Lung (tissue), 12 donors: Measurements from ENCODE around the gene TMSB10. TPM values are rescaled to one million over a fixed set of nuclear protein-coding genes. Genes with fewer than 3 reads are reported as not detected.
A peak's percentile ranks its signal among the peaks of the same experiment; 100 is the strongest.

Source experiments
- ATAC-seq: fragments of 200-7000 bp; cut with Tn5 transposase; one replicate; pipeline ENCODE4 v1.9.1; 2020; ENCODE audit warnings: moderate number of reproducible peaks; ENCODE audit not compliant: insufficient read depth, low FRiP score
- DNase-seq, 3 donors: peaks; one replicate each; pipeline ENCODE4 v3.0.0-alpha.2; 2013 to 2017
- H3K27ac ChIP-seq, 2 donors: one replicate each; pipeline ENCODE4 v1.5.1; 2013; ENCODE audit warnings: mild to moderate bottlenecking in 2 of 2, moderate library complexity in 2 of 2, control low read depth in 1 of 2, inconsistent platforms in 1 of 2, low read depth in 1 of 2, low read length in 1 of 2
- H3K27me3 ChIP-seq, 3 donors: one replicate each; pipeline ENCODE4 v1.5.1; 2013; ENCODE audit warnings: low read length in 2 of 3; ENCODE audit not compliant: control insufficient read depth in 3 of 3, insufficient read depth in 3 of 3
- H3K36me3 ChIP-seq, 4 donors: one replicate each; pipeline ENCODE4 v1.5.1; 2013; ENCODE audit warnings: low read length in 4 of 4, mild to moderate bottlenecking in 1 of 4, moderate library complexity in 1 of 4; ENCODE audit not compliant: control insufficient read depth in 4 of 4, insufficient read depth in 4 of 4
- H3K4me1 ChIP-seq, 5 donors: one replicate each; pipeline ENCODE4 v1.5.1; 2013; ENCODE audit warnings: low read length in 5 of 5, mild to moderate bottlenecking in 2 of 5, moderate library complexity in 1 of 5; ENCODE audit not compliant: control insufficient read depth in 5 of 5, insufficient read depth in 5 of 5
- H3K4me3 ChIP-seq: one replicate; pipeline ENCODE4 v1.5.1; 2013; ENCODE audit warnings: mild to moderate bottlenecking, control low read depth, moderate library complexity
- H3K9ac ChIP-seq, 2 donors: one replicate each; pipeline ENCODE4 v1.5.1; 2013; ENCODE audit warnings: low read length in 2 of 2, control low read depth in 1 of 2; ENCODE audit not compliant: insufficient read depth in 1 of 2
- H3K9me3 ChIP-seq, 4 donors: one replicate each; pipeline ENCODE4 v1.5.1; 2013; ENCODE audit warnings: low read length in 3 of 4, mild to moderate bottlenecking in 1 of 4, moderate library complexity in 1 of 4; ENCODE audit not compliant: control insufficient read depth in 4 of 4, insufficient read depth in 3 of 4
- CTCF ChIP-seq: IDR thresholded peaks from 2 replicates; pipeline ENCODE4 v1.5.1; 2012; ENCODE audit warnings: mild to moderate bottlenecking; ENCODE audit errors: control extremely low read depth, extremely low read depth
- WGBS, 2 donors: extraction: QIAGEN DNeasy Blood & Tissue Kit; methylation state at CpG; one replicate each; pipeline ENCODE4 v1.1.7; 2013; 5-methylcytosine and 5-hydroxymethylcytosine counted together
- polyA plus RNA-seq, 2 donors: library from polyadenylated mRNA; stranded (reverse); fragments of 200-250 nt; gene quantifications; one replicate each; pipeline ENCODE4 v1.2.1, GENCODE V29; 2013
- total RNA-seq, 2 donors: library from RNA; depleted of rRNA in 1 of 2; stranded (reverse); fragments of >200 nt in 1 of 2; gene quantifications; one replicate each; pipeline ENCODE4 v1.2.1, GENCODE V29; 2014 to 2021
- donor health status: control.
- donor health status: control.
- donor health status: Bipolar disorder and iron deficiency.
- donor health status: healthy.
- donor health status: DM: yes; HTN: yes; CAD: no.

Gene TMSB10
- total and polyA plus RNA-seq, 4 donors, result 1,849 to 6,202 (median 2,498) TPM

DNA sequence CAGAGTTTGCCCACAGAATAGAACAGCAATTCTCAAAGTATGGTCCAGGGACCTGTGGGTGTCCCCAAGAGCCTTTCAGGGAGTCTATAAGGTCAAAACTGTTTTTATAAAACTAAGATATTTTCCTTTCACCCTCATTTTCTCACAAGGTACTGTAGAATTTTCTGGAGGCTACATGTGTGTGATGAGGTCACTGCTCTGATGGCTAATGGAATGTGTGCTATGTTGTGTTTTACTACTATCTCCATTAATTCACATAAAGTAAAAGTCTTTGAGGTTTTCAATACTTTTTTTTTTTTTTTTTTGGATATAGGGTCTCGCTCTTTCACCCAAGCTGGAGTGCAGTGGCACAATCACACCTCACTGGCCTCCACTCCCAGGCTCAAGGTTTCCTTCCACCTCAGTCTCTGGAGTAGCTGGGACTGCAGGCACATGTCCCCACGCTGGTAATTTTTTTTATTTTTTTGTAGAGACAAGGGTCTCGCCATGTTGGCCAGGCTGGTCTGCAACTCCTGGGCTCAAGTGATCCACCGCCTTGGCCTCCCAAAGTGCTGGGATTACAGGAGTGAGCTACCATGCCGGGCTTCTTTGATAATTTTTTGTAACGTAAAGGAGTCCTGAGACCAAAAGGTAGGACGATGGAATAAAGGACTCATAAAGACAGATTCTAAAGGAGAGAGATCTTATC, 26.4 kb upstream of the TMSB10 start:
- H3K4me3 ChIP-seq, result no peak overlapping the region
- WGBS, 2 donors, result 81 to 83% methylated on average over 7 of the region's 7 CpGs

DNA sequence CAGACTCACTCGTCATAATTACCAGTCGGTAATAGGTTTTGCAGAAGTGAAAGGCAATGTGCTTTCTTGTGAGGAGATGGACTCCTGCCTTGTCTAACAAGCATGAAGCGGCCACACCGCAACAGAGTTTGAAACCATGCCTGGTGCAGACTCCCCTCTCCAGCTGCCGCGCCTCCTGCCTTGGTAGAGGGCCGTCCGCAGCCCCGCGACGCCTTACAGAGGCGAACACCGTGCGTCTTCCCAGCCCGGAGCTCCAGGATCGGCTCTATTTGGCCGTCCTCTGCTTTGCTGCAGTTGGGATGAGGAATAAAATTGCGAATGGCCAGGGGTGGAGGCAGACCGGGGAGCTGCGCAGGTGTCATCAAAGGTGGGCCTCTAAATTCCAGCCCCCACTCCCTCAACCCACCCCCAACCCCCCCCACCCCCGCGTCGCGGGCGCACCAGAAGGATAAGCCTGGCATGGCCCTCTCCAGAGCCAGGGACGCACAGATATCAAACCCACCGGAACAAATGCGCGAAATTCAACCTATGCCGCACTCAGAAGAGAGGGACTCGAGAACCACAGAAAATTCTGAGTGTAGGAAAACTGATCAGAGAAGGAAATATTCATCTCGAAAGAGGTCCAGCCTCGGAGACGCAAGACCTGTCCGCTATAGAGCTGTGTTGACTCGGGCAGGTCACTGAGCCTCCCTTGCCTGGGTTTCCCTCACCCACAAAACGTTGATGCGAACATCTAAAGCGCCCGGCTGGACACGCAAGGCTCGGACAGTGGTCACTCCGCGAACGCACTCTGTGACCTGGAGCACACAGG, 25.7 kb upstream of the TMSB10 start:
- H3K9ac ChIP-seq, result peak overlapping the region; percentile 49 to 50

More for the DNA sequence above, 26.4 kb upstream of the TMSB10 start:
- Histone ChIP-seq H3K27me3 (peaks cover 0 to 35% (median 29%) of the 10 kb centered on the region in 3 donors), H3K9me3 (peaks cover 0 to 3% (median 0%) of the 10 kb centered on the region in 4 donors), H3K27ac (no peak overlapping the region), H3K9ac (no peak overlapping the region), H3K4me1 (peaks cover 4 to 23% (median 6%) of the 10 kb centered on the region in 5 donors), H3K36me3 (no peaks in the 10 kb centered on the region)
- TF ChIP-seq CTCF, result no peak
- ATAC-seq (no peak), DNase-seq (no peak)

DNA sequence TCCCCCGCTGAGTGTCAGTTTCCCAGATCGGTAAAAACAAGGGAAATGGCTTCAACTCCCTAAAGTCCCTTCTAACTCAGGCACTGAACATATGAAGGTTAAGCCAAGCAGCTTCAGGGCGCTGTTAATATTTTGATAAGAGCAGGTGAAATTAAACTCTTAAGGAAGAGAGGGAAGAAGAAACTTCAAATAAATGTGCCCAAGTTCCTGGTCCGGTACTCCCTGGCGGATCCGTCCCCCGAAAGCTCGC, 25.1 kb upstream of the TMSB10 start:
- H3K36me3 ChIP-seq, result no peaks in the 10 kb centered on the region
- no peak overlapping the region for H3K27ac ChIP-seq
- H3K27me3 ChIP-seq, result peaks cover 0 to 35% (median 29%) of the 10 kb centered on the region in 3 donors
- no peak for TF ChIP-seq CTCF
- no peak for DNase-seq
- no peak for ATAC-seq
- whole genome bisulfite sequencing, 2 donors, result 1% methylated on average over 8 of the region's 8 CpGs
- peaks cover 4 to 23% (median 6%) of the 10 kb centered on the region in 5 donors for H3K4me1 ChIP-seq
- peaks cover 0 to 3% (median 0%) of the 10 kb centered on the region in 4 donors for H3K9me3 ChIP-seq
- peak overlapping the region; percentile 49 to 50 for H3K9ac ChIP-seq
- H3K4me3 ChIP-seq, result peak overlapping the region; percentile 38

More for the DNA sequence above, 25.7 kb upstream of the TMSB10 start:
- Histone ChIP-seq H3K4me1 (peaks cover 4 to 23% (median 6%) of the 10 kb centered on the region in 5 donors), H3K9me3 (peaks cover 0 to 3% (median 0%) of the 10 kb centered on the region in 4 donors), H3K27me3 (peaks cover 0 to 35% (median 29%) of the 10 kb centered on the region in 3 donors), H3K27ac (no peak overlapping the region), H3K36me3 (no peaks in the 10 kb centered on the region), H3K4me3 (peak overlapping the region; percentile 38)
- ATAC-seq (no peak), DNase-seq (peak in 2 of 3 donors; percentile 26 to 38)
- WGBS, 2 donors, result 5 to 12% methylated on average over 45 of the region's 45 CpGs
- TF ChIP-seq CTCF, result no peak
